T-helper 2 cell (primary cell): Measurements from ENCODE around the gene ALG3.
A peak's percentile ranks its signal among the peaks of the same experiment; 100 is the strongest.

ENCODE experiments used
- DNase-seq, 5 experiments: peaks; one replicate each; pipeline versions ENCODE4 v3.0.0 to v3.0.0-alpha.2; 2012 to 2022

ALG3 gene

DNA sequence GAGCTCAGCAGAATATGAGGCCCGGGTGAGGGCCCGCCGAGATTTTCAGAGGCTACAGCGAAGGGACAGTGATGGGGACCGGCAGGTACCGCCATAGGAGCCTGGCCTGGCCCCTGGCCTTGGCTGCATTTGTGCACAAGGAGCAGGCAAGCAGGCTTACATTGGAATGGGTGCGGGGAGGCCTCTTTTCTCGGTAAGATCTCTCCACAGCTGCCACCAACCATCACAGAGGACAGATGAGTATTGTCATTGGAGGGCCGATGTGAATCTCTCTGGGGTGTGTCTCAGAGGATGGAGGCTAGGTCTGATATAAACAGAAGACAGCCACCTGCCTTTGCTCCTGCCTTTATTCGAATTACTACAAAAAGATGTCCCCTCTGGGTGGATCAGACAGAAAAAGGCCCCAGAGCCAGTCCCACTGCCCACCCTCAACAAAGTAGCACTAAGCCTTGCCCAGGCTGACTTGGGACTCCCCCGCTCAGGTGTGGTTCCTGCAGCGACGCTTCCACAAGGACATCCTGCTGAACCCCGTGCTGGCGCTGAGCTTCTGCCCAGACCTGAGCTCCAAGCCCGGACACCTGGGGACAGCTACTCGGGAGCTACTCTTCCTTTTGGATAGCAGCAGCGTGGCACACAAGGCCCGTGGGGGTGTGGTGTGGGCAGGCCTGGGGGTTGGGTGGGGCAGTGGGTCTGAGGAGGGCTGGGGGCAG, 13.9 kb downstream of the ALG3 start:
- no peak for DNase-seq

DNA sequence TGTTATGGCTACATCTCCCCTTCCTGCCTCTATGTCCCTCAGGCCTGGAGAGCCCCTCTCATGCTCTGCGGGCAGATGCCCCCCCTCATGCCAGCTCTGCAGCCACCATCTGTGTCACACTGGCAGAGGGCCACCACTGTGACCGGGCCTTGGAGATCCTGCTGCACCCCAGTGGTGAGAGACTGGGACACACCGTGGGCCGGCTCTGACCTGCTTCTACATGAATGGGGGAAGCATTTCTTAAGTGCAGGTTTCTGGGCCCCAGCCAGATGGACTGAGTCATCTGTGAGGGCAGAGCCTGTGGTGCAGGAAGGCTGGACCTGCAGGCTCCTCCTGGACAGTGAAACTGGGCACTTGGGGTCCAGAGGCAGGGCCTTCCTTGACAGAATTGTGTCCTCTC, 14.5 kb downstream of the ALG3 start:
- no peak for DNase-seq

DNA sequence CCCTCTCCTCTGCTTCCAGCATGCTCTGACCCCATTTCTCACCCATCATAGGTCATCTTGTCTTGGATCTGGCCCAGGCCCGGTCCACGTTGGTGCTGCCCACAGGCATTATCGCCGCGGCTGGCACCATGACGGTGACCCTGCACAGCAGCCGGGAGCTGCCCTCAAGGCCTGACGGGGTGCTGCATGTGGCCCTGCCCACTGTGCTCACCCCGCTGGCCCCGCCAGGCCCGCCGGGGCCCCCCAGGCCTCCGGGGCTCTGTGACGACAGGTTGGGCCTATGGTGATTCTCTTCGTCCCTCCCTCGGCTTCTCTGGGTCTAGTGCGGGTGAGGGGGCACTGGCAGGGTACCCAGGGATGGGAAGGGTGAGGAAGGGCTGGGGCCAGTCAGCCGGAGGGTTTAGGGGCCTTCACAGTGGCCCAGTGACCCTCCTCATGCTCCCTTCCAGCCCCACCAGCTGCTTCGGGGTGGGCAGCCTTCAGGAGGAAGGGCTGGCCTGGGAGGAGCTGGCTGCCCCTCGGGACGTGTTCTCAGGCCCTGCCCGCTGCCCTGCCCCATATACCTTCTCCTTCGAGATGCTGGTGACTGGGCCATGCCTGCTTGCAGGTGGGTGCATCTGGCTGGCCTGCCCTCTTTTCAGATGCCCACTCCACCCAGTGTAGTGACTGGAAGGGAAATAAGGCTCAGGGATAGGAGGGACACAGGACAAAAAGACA, 15.5 kb downstream of the ALG3 start:
- no peak for DNase-seq

DNA sequence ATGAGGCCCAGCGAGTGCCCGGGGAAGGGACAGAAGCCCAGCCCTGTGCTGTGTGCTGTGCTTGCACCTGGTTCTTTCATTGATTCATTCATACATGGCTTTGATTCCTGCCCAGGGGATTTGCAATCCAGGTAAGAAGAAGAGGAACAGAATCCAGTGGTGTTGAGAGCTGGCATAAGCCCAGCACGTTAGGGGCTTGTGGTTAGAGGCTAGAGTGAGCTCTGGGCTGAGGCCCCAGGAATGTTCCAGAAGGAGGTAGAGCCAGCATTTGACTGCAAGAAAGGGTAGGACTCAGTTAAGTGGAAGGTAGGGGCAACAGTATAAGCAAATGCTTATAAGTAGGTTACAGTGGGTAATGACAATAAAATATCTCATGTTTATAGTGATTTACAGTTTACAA, 17.1 kb downstream of the ALG3 start:
- DNase-seq: no peak

DNA sequence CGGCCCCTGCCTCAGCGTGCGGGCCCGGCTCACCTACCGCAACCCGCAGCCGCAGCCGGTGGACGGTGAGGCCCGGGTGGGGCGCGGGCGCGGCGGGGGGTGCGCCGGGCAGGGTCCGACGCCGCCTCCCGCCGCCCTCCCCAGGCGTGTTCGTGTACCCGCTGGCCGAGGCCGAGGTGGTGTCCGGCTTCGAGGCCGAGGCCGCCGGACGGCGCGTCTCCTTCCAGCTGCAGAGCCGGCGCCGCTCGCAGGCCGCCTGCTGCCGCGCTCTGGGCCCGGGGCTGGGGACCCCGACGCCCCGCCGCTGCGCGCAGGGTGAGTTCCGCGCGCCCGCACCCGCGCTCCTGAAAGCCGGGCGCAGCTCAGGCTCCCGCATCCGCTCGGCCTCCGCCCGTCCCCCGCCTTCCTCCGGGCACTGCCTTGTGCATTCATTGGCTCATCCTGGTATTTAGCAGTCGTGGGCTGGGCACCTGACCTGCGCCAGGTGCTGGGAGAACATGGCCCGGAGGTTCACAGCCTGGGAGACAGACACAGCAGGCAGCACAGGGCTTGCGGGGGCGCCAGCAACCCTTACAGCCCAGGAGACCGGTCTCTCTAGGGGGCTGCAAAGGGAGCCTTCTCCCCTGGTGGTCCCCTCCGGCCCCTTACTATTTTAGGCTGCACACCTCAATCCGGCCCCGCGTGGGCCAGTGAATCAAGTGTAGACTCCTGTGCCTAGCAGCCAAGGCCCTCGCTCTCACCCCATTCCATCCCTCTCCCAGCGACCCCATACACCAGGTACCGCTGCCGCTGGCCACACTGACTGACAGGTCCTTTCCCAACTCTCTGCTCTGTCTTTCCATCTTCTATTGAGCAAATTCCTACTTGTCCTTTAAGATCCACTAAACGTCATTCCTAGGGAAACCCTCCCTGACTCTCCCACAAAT, 17.9 kb downstream of the ALG3 start:
- DNase-seq: no peak

DNA sequence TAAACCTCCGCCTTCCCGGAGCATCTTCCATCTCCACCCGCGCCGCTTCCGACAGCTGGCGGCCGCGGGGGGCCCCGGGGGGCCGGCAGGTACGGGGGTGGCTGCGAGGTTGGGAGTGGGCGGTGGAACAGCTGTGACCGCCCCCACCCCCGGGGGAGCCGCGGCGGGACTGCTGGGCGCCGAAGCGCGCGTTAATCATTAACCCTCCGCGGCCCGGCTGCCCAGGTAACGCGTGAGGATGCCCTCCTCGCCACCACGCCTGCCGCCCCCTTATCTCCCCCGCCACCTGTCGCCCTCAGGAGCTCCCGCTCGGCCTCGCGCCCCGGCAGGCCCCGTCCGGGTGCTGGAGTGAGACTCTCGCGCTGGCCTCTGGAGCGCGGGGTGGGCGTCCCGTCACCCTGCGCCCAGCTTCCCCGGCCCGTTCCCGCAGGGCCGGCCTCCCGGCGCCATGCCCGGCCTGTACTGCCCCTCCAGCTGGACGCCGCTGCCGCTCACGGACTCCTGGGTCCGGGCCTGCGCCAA, 18.6 kb downstream of the ALG3 start:
- DNase-seq: no peak

DNA sequence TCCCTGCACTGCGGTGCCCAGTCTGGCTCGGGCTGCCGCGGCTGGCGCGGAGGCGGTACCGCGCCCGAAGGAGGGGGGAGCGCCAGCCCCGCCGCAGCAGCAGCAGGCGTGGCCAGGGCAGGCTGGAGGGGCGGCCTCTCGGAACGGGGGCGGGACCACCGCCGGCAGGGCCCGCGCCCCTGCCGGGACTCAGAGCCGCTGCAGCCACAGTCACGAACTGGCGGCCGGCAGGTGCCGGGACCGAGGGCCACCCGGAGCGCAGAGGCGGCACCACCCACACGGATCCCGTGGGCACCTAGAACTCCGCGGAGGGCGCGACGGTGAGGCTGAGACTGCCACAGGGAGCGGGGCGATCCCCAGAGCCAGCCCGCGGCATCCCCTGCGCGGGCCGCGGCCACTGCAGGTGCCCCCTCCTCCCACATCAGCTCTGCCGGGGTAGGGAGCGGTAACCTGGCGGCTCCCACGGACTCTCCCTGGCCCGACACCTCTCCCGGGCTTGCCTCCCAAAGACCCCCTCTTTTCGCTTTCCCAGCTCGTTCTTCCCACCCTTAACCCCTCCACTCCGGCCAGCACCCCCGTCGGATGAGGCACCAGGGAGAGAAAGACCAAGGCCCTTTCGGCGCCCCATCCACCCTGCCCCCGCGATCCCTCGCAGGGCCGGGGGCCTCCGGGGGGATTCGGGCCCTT, 19.2 kb downstream of the ALG3 start, which contains the start of gene VWA5B2:
Gene VWA5B2, plus strand, starts transcription at position 192 of the 687 bp plus-strand sequence. CDS start 944 bp downstream, outside the sequence.
- peak; percentile 52 to 71 (median 68) for DNase-seq

DNA sequence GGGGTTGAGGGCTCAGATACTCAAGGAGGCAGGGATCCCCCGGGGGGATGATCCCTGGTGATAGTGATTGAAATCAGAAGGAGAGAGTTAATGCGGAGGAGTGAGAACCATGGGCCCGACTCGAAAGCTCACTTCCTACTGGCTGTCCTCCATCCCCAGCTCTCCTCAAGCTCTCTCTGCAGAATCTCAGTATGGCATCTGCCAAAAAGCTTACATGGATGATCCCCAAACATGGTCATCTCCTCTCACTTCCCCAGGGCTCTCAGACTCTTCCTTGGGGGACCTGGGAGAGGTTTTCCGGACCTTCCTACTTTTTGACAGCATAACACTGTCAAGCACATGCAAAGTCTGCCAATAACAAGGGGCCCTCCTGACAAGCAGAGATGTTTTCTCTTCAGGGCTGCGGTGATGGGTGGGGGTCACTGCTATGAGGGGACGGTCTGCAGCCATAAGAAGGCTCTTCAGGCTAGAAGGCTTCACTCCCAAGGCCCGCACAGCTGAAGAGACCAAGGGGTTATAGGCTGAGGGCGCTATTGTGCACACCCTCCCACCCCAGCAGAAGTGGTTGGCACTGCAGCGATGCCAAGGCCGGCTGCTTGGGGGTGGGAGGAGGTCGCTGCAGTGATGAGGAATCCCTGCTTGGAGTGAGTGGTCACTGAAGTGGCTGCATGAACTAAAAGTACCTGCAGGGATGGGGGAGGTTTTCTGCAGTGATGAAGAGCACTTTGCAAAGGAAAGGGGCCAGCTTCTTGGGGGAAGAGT, 20.2 kb downstream of the ALG3 start:
- no peak for DNase-seq

DNA sequence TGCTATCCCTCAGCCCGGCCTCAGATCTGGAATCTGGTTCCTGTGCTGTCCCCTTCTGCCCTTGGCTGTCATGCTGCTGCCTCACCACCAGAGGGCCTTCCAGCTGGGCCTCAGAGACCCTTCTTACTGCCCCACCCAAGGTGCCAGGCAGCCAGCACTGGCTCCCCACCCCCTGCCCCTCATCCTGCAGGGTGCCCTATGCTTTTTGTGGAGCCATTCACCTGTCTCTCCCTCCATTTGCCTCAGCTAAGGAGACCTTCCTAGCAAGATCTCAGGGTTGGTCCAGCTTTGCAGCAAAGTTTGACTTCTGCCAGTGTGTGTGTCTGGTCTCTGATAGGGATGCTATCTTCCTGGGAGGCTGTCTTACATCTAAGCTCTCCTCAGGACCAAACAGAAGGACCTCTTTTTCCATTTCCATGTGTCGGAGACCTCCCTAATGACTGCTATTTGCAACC, 21.3 kb downstream of the ALG3 start:
- DNase-seq: peak in 4 of 5 experiments; percentile 25 to 52 (median 34)

DNA sequence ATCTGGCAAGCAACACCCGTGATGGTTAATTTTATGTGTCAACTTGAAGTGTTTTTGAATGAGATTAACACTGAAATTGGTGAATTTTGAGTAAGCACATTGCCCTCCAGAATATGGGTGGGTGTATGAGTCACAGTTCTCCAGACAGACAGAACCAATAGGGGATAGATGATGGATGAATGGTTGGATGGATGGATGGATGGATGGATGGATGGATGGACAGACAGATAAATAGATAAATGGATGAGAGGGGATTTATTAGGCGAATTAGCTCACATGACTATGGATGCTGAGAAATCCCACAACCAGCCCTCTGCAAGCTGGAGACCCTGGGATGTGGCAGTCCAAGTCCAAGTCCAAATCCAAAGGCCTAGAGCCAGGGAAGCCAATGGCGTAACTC, 24.8 kb downstream of the ALG3 start:
- no peak for DNase-seq

DNA sequence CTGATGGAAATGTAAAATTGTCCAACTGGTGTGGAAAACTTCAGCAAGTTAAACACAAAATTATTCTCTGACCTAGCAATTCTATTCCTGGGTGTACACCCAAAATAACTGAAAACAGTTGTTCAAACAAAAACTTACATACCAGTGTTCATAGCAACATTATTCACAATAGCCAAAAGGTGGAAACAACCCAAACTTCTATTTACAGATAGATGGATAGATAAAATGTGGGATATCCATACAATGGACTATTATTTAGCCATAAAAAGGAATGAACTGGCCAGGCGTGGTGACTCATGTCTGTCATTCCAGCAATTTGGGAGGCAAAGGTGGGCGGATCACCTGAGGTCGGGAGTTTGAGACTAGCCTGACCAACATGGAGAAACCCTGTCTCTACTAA, 26.2 kb downstream of the ALG3 start:
- no peak for DNase-seq

DNA sequence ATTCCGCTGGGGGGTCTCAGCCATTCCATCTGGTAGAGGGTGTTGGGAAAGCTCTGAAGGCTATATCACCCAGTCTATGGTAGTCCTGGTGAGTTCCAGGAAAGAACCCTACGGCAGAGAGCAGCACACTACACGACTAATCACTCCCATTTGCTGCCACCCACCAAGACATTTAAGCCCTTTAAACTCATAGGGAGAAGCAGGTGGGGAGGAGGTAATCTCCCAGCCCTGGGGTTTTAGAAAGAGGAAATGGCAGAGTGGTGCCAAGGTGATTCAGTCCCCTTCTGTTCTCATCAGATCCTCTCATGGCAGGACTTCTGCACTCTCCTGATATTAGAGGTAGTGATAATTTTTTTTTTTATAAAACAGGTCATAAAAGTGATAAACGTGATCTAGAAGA, 29.9 kb downstream of the ALG3 start:
- no peak for DNase-seq

DNA sequence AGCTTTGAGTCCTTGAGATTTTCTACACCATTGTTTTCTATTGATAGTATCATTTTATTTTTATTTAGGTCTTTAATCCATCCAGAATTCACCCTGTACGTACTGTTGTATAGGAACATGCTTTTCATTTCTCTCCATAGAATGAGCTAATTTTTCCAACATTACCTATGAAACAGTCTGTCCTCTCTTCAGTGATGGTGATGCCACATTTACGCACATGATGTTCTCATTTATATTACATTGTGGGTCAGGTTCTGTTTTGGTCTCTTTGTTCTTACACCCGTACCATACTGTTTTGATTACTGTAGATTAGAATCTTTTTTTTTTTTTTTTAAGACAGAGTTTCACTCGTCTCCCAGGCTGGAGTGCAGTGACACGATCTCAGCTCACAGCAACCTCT, 37.0 kb downstream of the ALG3 start:
- no peak for DNase-seq

DNA sequence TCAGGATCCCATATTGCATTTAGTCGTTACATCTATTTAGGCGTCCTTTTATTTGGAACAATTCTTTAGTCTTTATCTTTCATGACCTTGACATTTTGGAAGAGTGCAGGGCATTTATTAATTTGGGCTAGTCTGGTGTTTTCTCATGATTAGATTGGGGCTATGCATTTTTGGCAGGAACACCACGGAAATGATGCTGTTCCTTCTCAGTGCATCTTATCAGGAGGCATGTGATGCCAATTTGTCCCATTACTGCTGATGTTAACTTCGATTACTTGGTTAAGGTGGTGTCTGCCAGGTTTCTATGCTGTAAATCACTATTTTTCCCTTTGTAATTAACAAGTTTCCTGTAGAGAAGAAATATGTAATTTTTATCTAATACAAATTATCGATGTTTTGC, 37.5 kb downstream of the ALG3 start:
- DNase-seq: no peak

DNA sequence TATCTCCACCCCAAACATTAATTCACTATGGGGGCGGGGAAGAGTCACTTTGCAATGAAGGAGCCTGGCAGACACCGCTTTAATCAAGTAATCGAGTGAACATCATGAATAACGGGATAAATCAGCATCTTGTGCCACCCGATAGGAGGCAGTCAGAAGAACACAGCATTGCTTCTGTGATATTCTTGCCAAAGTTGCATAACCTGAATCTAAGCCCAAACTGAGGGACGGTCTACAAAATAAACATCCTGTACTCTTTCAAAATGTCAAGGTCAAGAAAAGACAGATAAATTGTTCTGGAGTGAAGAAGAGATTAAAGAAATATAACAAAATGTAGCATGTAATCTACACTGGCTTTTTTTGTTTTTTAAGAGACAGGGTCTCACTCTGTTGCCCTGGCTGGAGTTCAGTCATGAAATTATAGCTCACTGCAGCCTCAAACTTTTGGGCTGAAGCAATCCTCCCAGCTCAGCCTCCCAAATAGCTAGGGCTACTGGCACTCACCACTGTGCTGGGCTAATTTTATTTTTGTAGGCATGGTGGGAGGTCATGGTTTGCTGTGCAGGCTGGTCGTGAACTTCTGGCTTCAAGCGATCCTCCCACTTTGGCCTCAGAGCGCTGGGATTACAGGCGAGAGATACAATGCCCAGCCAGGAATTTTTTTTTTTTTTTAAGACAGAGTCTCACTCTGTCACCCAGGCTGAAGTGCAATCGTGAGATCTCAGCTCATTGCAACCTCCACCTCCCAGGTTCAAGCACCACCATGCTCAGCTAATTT, 39.4 kb downstream of the ALG3 start:
- DNase-seq: no peak

DNA sequence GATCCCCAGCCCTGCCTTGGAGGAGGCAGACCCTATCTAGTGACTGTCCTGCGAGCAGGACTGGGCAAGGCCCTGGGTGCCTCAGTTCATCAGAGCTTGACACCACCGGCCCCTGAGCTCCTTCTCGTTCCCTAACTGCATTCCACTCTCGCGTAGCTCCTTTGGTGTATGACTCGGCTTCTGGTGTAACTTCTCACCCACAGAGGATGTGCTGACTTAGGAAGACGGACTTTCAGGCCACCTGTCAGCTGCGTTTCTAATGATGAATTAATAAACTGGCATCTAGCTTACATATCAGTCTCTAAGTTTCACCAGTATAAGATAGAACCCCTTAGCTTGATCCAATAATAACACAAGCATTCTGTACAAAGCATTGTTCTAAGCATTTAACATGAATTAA, 45.2 kb downstream of the ALG3 start:
- DNase-seq: no peak

DNA sequence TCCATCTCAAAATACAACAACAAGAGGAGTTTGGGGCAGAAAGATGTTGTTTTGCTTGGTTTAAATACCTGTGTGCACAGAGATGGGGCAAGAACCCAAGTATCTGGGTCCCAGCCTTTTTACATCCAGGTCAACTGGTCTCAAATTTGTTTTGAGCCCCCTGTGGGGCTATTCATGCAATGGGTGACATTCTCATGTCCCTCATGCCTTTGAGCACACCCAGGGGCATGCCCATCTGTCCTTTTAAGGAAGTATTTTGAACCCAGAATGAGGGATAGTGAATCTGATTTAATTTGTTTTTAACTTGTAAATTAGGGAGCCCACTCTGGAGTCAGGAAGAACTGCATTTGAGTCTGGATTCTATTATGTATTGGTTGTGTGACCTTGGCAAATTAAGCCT, 47.9 kb downstream of the ALG3 start:
- DNase-seq: no peak

DNA sequence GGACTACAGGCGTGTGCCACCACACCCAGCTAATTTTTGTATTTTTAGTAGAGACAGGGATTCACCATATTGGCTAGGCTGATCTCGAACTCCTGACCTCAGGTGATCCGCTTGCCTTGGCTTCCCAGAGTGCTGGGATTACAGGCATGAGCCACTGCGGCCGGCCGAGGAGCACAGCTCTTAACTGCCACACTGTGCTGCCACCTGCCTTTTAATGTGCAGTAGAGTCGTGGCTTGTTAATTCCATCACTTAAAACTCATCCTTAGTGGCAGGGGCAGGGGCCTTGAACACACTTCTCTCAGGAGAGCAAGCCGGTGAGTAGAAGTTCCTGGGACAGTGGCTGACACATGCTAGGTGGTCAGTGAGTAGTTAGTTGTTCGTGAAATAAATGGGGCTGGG, 50.3 kb downstream of the ALG3 start:
- no peak for DNase-seq

DNA sequence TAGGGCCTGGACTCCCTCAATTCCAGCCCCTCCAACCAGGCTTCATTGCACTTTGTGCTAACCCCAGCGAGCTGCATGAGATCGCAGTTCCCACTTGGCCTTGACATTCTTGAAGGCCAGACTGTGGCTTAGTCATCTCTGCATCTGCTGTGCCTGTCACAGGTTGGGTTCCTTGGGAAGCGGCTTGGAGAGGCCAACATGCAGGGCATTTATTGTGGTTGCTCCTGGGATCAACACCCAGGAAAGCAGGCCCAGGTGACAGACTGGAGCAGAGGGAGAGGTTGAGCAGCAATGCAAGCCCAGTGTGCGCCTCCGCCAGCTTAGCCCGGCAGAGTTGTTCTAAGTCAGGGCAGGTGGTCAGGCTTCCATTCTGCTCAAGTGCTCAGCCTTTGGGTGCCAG, 52.2 kb downstream of the ALG3 start:
- DNase-seq: no peak

DNA sequence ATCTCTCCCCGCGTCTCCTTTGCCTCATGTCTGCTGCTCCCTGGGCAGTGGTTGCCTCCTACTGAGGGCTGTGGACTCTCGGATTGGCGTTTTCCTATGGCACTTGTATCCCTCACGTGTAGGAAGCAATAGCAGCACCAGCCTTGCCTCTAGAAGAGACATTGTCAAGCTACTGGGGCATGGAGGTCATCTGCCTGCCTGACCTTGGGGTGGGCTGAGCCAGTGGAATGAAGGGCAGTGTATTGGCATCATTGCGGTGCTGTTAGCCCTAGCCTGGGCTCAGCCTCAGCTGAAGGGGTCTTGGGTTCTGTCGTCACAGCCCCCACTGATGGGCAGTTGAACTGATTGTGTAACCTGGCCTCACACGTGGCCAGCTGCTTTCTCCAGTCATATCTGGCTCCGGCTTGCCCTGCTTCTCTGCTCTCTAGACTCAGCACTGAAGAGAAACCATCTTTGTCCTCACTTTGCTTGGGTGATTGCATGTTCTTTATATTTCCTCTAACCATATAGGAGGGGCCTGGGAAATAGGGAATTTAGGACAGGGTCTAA, 54.7 kb downstream of the ALG3 start:
- no peak for DNase-seq
